Testis (tissue), 2 donors: ENCODE measurements around the gene NT5M.

ENCODE experiments used
- POLR2A ChIP-seq: fragments of 450-650 bp; IDR thresholded peaks from one replicate; pipeline ENCODE4 v1.6.1; 2017; ENCODE audit warnings: antibody characterized with exemption, mild to moderate bottlenecking, moderate library complexity
- TF ChIP-seq, protein P1 (sequence below), 3 experiments: fragments of 450-650 bp in 2 of 3; fragments of 200-600 bp in 1 of 3; sonication (generic) in 1 of 3; IDR thresholded peaks; one replicate each; pipeline ENCODE4 v1.5.1; 2016 to 2019; ENCODE audit warnings: antibody characterized with exemption in 3 of 3, mild to moderate bottlenecking in 2 of 3, moderate library complexity in 1 of 3

DNA sequence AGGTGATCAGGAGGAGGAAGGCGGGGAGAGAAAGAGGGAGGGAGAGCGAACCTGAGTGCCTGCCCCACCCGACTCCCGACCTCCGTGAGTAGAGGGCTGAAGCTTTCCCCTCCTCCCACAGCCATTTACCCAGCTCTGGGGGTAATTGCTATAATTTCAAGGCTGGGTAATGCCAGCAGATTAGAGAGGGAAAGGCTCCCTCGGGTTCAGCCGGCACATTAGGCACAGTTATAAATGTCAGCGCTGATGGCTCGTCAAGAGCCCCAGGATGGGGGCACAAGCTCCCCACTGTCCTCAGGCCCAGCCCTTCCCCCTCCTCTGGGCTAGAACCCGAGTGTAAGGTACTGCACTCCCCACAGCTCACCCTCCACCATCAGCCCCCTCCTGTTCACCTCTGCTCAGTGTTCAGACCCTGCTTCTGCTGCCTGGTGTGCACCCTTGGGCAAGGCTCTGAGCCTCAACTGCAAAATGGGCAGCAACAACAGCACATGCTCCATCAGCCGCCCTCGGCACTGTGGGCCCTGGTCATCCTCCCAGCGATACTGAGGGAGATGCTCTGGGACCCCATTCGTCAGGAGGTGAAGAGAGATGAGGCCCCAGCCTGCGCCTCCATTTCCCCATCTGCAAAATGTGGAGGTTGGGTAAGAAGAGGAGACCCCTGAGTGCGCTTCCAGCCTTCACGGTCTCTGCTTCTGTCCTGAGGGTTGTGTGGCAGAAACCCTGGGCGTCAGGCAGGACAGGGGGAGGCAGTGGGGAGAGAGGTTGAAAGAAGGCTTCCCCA, 77.2 kb downstream of the NT5M start:
- TF ChIP-seq POLR2A = no peak
- TF ChIP-seq, protein P1, sequence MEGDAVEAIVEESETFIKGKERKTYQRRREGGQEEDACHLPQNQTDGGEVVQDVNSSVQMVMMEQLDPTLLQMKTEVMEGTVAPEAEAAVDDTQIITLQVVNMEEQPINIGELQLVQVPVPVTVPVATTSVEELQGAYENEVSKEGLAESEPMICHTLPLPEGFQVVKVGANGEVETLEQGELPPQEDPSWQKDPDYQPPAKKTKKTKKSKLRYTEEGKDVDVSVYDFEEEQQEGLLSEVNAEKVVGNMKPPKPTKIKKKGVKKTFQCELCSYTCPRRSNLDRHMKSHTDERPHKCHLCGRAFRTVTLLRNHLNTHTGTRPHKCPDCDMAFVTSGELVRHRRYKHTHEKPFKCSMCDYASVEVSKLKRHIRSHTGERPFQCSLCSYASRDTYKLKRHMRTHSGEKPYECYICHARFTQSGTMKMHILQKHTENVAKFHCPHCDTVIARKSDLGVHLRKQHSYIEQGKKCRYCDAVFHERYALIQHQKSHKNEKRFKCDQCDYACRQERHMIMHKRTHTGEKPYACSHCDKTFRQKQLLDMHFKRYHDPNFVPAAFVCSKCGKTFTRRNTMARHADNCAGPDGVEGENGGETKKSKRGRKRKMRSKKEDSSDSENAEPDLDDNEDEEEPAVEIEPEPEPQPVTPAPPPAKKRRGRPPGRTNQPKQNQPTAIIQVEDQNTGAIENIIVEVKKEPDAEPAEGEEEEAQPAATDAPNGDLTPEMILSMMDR (IDR thresholded peaks at IDR 0.05) = no peak
